ENCODE data around the gene ST3GAL4. TPM values are rescaled to one million over a fixed set of nuclear protein-coding genes. Genes with fewer than 3 reads are reported as not detected.
"Not testable (repeated sequence)": the region's sequence is repeated elsewhere in the genome, so short reads cannot be mapped to it uniquely, and the experiment has no call there.

Gene ST3GAL4
- total RNA-seq, 3 donors from 2014 or later: 17.6 to 36.2 (median 32.8) TPM

DNA sequence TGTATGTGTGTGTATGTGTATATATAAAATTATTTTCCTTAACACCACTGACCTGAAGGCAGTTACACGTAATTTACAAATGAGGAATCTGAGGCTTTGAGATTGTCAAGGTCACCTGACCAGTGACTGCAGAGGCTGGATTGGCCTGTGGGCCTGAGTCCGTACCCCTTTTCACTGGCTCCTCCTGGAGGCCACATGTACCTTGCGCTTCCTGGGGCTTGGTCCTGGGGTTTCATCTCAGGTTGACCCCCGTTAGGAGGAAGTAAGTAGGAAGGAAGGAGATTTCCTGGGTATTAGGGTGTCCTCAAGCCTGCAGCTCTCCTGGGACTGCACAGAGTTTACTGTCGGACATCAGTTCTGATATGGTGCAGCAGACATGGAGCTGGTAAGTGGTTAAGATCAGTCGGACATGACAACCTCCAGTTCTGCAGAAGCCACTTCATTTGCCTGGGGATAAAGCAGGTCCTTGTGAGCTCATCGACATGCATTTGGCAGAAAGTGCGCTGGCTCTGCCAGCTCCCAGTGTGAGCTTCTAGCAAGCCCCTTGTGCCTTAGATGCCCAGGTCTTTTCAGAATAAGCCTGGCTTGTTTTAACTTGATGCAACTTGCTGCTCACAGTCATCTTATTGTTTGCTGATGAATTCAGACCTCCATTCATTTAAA is 36.6 kb downstream of the ST3GAL4 start:
- peak in 1 of 2 donors; percentile 37 for DNase-seq (ENCODE audit: low spot score in 2 of 2)
- H3K4me3 ChIP-seq: no peak overlapping the region
- intact Hi-C loops (cut with DNase I; ENCODE audit: low total_unique reads): no loop called here
- TF ChIP-seq POLR2A (IDR thresholded peaks at IDR 0.05) (no peak), POLR2AphosphoS5 (IDR thresholded peaks at IDR 0.05) (no peak)
- TF ChIP-seq, protein P1, sequence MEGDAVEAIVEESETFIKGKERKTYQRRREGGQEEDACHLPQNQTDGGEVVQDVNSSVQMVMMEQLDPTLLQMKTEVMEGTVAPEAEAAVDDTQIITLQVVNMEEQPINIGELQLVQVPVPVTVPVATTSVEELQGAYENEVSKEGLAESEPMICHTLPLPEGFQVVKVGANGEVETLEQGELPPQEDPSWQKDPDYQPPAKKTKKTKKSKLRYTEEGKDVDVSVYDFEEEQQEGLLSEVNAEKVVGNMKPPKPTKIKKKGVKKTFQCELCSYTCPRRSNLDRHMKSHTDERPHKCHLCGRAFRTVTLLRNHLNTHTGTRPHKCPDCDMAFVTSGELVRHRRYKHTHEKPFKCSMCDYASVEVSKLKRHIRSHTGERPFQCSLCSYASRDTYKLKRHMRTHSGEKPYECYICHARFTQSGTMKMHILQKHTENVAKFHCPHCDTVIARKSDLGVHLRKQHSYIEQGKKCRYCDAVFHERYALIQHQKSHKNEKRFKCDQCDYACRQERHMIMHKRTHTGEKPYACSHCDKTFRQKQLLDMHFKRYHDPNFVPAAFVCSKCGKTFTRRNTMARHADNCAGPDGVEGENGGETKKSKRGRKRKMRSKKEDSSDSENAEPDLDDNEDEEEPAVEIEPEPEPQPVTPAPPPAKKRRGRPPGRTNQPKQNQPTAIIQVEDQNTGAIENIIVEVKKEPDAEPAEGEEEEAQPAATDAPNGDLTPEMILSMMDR (IDR thresholded peaks at IDR 0.05): no peak
- H3K9me3 ChIP-seq: no peaks in the 10 kb centered on the region
- H3K4me1 ChIP-seq: no peaks in the 10 kb centered on the region
- no peaks in the 10 kb centered on the region for H3K27me3 ChIP-seq
- H3K36me3 ChIP-seq: no peaks in the 10 kb centered on the region
- no peak overlapping the region for H3K27ac ChIP-seq

DNA sequence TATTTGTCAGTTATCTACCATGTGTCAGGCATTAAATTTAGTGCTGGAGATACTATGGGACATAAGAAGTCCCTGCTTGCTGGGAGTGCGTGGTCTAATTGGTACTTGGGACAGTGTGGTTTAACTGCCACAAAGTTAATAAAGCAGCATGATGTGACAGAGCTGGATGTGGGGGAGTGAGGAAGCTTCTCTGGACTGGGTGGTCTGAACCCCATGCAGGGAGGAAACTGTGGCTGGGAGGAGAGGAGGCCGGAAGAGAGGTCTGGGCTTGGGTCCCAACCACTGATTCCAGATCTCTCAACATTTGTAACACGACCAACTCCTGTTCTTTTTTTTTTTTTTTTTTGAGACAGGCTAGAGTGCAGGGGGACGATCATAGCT is 37.1 kb downstream of the ST3GAL4 start:
- DNase-seq (ENCODE audit: low spot score in 2 of 2): no peak
- no peak overlapping the region for H3K27ac ChIP-seq

DNA sequence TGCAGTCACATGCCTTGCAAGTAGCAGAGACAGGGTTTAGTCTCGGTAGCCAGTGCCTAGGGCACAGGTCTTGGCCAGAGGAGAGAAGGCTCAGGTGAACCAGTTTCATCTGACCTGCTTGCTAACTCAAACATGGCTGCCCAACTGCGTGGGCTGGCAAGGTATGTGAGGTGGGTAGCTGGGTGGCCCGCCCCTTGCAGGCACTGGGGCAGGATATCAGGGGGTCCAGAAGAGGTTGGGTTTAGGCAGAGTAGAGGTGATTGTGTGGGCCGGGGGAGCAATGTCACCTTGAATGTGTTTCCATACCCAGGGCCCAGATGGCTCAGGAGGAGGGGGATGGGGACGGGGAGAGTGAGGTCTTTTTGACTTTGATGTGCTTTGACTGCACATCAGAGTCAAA is 37.7 kb downstream of the ST3GAL4 start:
- no peaks in the 10 kb centered on the region for H3K4me1 ChIP-seq
- TF ChIP-seq POLR2A (IDR thresholded peaks at IDR 0.05): no peak
- no peak for TF ChIP-seq POLR2AphosphoS5 (IDR thresholded peaks at IDR 0.05)
- TF ChIP-seq, protein P1 (IDR thresholded peaks at IDR 0.05): no peak
- no peaks in the 10 kb centered on the region for H3K9me3 ChIP-seq
- no peaks in the 10 kb centered on the region for H3K27me3 ChIP-seq
- no peak overlapping the region for H3K4me3 ChIP-seq
- intact Hi-C loops (cut with DNase I; ENCODE audit: low total_unique reads): no loop called here
- peak in 1 of 2 donors; percentile 19 for DNase-seq (ENCODE audit: low spot score in 2 of 2)
- peak overlapping the region in 1 of 2 donors; percentile 28 for H3K27ac ChIP-seq
- no peaks in the 10 kb centered on the region for H3K36me3 ChIP-seq

More for the DNA sequence above, 37.1 kb downstream of the ST3GAL4 start:
- Histone ChIP-seq H3K4me3 (no peak overlapping the region), H3K36me3 (no peaks in the 10 kb centered on the region), H3K9me3 (no peaks in the 10 kb centered on the region), H3K4me1 (no peaks in the 10 kb centered on the region), H3K27me3 (no peaks in the 10 kb centered on the region)
- intact Hi-C loops (cut with DNase I; ENCODE audit: low total_unique reads): no loop called here
- no peak for TF ChIP-seq POLR2A (IDR thresholded peaks at IDR 0.05)
- TF ChIP-seq, protein P1 (IDR thresholded peaks at IDR 0.05): no peak
- TF ChIP-seq POLR2AphosphoS5 (IDR thresholded peaks at IDR 0.05): no peak

DNA sequence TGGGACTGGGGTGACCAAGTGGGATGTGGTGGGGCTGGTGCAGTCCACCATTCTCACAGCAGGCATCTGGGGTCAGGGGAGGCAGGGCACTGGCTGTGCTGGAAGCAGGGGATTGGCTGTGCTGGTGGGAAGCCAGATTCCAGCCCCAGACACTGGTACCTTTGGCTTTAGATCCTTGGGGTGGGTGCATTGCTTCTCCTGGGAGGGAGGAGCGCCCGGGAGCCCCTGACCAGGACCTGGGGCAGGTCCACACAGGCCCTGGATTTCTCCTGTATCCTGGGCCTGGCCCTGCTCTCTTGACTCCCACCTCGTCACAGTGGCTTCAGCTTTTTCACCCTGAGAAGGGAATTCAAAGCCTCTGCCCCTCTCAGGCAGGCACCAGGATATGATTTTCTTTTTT is 38.5 kb downstream of the ST3GAL4 start:
- H3K4me1 ChIP-seq: no peaks in the 10 kb centered on the region
- peak overlapping the region; percentile 21 to 27 for H3K27ac ChIP-seq
- no peak for TF ChIP-seq POLR2AphosphoS5 (IDR thresholded peaks at IDR 0.05)
- no peak for TF ChIP-seq POLR2A (IDR thresholded peaks at IDR 0.05)
- TF ChIP-seq, protein P1 (IDR thresholded peaks at IDR 0.05): no peak
- intact Hi-C loops (cut with DNase I; ENCODE audit: low total_unique reads): no loop called here
- DNase-seq (ENCODE audit: low spot score in 2 of 2): no peak
- no peaks in the 10 kb centered on the region for H3K27me3 ChIP-seq
- no peaks in the 10 kb centered on the region for H3K36me3 ChIP-seq
- H3K4me3 ChIP-seq: no peak overlapping the region
- H3K9me3 ChIP-seq: no peaks in the 10 kb centered on the region

DNA sequence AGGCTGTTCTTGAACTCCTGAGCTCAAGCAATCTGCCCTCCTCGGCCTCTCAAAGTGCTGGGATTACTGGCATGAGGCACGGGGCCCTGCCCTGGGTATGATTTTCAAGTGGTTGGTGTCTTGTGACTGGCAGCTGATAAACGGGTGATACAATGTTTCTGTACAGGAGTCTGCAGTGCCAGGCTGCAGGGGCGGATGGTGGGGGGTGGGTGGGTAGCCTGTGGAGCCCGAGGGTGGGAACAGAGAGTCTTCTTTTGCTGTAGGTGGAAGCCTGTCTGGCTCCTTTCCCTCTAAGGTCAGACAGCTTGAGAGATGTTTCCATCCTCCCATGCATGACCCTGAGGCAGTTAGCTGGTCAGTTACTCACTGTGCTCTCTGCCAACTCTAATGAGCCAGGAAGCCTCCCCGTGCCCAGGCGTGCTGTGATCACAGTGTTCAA is 39.2 kb downstream of the ST3GAL4 start:
- intact Hi-C loops (cut with DNase I; ENCODE audit: low total_unique reads): not testable (repeated sequence)
- H3K27ac ChIP-seq: peak overlapping the region; percentile 27 to 80

DNA sequence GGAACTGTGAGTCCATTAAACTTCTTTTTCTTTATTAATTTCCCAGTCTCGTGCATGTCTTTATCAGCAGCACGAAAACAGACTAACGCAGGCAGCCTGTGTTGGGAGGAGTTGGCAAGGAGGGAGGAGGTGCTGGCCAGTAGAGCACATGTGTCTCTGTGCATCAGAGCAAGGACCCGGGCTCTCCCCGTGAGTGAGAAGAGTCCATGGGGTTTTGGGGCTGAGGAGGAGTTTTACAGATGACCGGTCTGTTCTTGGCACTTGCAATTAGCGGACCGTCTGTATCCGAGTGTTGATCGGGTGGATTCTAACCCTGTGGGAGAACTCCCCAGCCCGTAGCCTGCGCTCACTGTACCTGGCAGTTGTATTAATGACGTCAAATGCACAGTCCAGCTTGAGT is 40.3 kb downstream of the ST3GAL4 start:
- H3K27ac ChIP-seq: peak overlapping the region; percentile 38 to 80
- H3K4me3 ChIP-seq; H3K36me3 ChIP-seq; H3K9me3 ChIP-seq; DNase-seq (ENCODE audit: low spot score in 2 of 2); H3K4me1 ChIP-seq; H3K27me3 ChIP-seq; intact Hi-C loops (cut with DNase I; ENCODE audit: low total_unique reads): not testable (repeated sequence)

More for the DNA sequence above, 39.2 kb downstream of the ST3GAL4 start:
- not testable (repeated sequence) for H3K9me3 ChIP-seq; H3K4me1 ChIP-seq; H3K27me3 ChIP-seq; H3K36me3 ChIP-seq; H3K4me3 ChIP-seq; DNase-seq (ENCODE audit: low spot score in 2 of 2)

DNA sequence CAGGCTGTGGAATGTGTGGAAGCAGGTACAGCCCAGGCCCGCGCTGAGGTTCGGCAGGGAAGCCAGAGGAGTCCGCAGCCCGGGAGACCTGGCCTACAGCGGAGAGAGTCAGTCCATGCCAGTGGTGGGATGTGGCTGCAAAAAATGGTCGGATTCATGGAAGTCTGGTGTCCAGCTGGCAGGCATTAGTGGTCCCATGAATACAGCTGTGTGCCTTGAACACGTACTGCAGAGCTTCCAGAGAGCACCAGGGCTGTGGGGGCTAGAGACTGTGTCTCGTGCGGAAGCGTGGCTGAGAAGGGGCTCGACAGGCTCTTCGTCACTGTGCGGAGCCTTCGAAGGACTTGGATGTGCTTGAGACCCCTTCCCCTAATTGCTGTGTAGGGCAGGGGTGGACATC is 40.8 kb downstream of the ST3GAL4 start:
- DNase-seq (ENCODE audit: low spot score in 2 of 2); H3K9me3 ChIP-seq; H3K36me3 ChIP-seq; H3K27me3 ChIP-seq; intact Hi-C loops (cut with DNase I; ENCODE audit: low total_unique reads); H3K4me1 ChIP-seq: not testable (repeated sequence)
- peak overlapping the region in 1 of 2 donors; percentile 55 for H3K27ac ChIP-seq
- peak overlapping the region in 1 of 3 donors; percentile 22 for H3K4me3 ChIP-seq
